HG03280 (cell line): ENCODE measurements around the gene MCM10.

Experiments used
- ATAC-seq: cut with Tn5 transposase; IDR thresholded peaks from one replicate; pipeline ENCODE4 v1.9.1; 2021; ENCODE audit warnings: mild to moderate bottlenecking, moderate library complexity; ENCODE audit not compliant: unreplicated experiment

The MCM10 gene

DNA sequence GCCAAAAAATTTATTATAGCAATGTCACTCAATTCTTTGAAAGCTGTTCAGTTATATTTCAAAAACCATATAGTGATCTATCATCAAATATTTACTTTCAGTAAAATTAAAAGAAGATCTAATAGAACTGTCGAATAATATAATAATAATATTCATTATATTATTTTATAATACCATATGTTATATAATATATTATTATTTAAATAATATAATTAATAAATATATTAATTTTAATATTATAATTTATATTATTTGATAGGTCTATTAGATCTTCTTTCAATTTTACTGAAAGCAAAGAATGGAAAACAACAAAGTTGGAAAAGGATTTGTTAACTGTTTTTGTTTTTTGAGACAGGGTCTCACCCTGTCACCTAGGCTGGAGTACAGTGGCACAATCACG is 95.3 kb downstream of the MCM10 start:
- ATAC-seq: no peak

DNA sequence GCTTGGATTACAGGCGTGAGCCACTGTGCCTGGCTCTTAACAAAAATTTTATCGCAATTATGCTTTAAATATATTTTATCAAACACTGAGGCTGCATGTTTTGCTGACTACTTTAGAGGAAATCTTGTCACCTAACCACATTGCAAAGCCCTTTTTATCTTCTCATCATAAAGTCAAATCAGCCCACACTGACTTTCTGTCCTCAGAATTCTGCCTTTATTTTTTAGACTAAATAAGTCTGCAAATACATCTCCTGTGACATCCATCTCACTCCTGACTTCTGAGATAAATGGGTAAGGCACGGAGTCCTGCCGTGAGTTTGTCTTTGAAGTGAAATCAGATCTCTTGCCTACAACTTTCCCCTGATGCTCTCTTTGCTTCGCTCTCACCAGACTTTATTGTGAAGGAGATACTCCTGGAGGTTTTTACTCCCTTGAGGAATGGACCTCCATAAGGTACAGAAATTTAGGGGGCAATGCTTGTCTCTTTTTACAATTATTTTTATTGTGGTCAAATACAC is 96.3 kb downstream of the MCM10 start:
- ATAC-seq: no peak
